Upper lobe of right lung (tissue), 1 donor: ENCODE measurements around the gene RPLP2. TPM values are rescaled to one million over a fixed set of nuclear protein-coding genes. Genes with fewer than 3 reads are reported as not detected.

Experiments
- ATAC-seq: fragments of 200-7000 bp; cut with Tn5 transposase; one replicate; pipeline ENCODE4 v1.9.1; 2020; ENCODE audit warnings: mild to moderate bottlenecking, moderate library complexity
- DNase-seq: peaks from one replicate; pipeline ENCODE4 v3.0.0-alpha.2; 2020
- H3K27ac ChIP-seq: fragments of 200-600 bp; one replicate; pipeline ENCODE4 v1.8.0; 2022
- H3K27me3 ChIP-seq: fragments of 200-600 bp; one replicate; pipeline ENCODE4 v1.8.0; 2022; ENCODE audit warnings: mild to moderate bottlenecking
- H3K36me3 ChIP-seq: fragments of 200-600 bp; one replicate; pipeline ENCODE4 v1.8.0; 2022
- H3K4me1 ChIP-seq: fragments of 200-600 bp; one replicate; pipeline ENCODE4 v1.8.0; 2022
- H3K4me3 ChIP-seq: fragments of 200-600 bp; one replicate; pipeline ENCODE4 v1.8.0; 2022; ENCODE audit warnings: mild to moderate bottlenecking
- H3K9me3 ChIP-seq: fragments of 200-600 bp; one replicate; pipeline ENCODE4 v1.8.0; 2022
- intact Hi-C: fragments of 100-400 bp; cut with DNase I; formaldehyde crosslinking; loops from one replicate; pipeline ENCODE4 v1.11.0; 2022
- total RNA-seq: library from RNA; stranded (reverse); fragmentation: NEBNext Ultra II Directional; extraction: Animal tissue kit (Norgen Biotek cat#: 25700); gene quantifications from one replicate; pipeline ENCODE4 v1.2.1, GENCODE V29; 2021
- TF ChIP-seq, protein P1 (sequence below): fragments of 200-600 bp; IDR thresholded peaks from one replicate; pipeline ENCODE4 v1.8.0; 2022; ENCODE audit warnings: antibody characterized with exemption
- donor health status: DM: no; HTN: yes; CAD: no; lungs with severe emphysema.

RPLP2 gene
- total RNA-seq, 1 donor from 2014 or later = 1,548 TPM

DNA sequence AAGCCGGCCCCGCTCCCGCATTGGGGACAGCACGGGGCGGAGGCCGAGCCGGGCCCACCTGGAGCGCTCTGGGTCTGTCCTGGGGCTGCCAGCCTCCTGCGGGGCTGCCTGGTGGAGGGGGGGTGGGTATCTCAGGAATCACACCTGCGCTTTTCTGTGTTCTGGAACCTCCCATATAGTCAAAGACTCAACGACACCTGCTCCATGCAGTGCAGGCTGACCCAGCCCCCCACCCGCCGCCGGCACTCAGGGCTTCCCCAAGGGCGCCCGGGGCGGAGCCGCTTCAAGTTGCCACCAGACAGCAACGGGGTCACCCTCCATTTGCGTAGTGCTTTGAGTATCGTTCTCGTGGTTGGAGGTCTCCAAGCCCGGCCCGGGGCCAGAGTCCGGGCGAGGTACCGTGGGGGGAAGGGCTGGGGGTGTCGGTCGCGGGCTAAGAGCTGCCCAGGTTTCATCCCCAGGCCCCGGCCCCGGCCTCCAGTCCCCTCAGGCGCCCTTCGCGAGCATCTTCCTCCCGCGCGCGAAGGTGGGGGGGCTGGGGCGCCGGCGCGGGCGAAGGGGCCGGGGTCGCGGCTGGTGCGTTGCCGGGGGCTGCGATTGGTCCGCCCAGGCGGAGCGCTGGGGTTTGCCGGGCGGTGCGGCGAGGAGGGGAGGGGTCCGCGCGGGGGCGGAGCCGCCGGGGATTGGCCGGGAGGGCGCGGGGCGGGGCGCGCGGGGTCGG lies 39.5 kb downstream of the RPLP2 start:
- Histone ChIP-seq H3K4me3 (peak overlapping the region; percentile 44), H3K9me3 (no peaks in the 10 kb centered on the region), H3K36me3 (no peaks in the 10 kb centered on the region), H3K27me3 (no peaks in the 10 kb centered on the region), H3K27ac (no peak overlapping the region), H3K4me1 (peaks cover 43% of the 10 kb centered on the region)
- ATAC-seq = no peak
- intact Hi-C loops = no loop called here
- TF ChIP-seq, protein P1, sequence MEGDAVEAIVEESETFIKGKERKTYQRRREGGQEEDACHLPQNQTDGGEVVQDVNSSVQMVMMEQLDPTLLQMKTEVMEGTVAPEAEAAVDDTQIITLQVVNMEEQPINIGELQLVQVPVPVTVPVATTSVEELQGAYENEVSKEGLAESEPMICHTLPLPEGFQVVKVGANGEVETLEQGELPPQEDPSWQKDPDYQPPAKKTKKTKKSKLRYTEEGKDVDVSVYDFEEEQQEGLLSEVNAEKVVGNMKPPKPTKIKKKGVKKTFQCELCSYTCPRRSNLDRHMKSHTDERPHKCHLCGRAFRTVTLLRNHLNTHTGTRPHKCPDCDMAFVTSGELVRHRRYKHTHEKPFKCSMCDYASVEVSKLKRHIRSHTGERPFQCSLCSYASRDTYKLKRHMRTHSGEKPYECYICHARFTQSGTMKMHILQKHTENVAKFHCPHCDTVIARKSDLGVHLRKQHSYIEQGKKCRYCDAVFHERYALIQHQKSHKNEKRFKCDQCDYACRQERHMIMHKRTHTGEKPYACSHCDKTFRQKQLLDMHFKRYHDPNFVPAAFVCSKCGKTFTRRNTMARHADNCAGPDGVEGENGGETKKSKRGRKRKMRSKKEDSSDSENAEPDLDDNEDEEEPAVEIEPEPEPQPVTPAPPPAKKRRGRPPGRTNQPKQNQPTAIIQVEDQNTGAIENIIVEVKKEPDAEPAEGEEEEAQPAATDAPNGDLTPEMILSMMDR = no peak
- no peak for DNase-seq

DNA sequence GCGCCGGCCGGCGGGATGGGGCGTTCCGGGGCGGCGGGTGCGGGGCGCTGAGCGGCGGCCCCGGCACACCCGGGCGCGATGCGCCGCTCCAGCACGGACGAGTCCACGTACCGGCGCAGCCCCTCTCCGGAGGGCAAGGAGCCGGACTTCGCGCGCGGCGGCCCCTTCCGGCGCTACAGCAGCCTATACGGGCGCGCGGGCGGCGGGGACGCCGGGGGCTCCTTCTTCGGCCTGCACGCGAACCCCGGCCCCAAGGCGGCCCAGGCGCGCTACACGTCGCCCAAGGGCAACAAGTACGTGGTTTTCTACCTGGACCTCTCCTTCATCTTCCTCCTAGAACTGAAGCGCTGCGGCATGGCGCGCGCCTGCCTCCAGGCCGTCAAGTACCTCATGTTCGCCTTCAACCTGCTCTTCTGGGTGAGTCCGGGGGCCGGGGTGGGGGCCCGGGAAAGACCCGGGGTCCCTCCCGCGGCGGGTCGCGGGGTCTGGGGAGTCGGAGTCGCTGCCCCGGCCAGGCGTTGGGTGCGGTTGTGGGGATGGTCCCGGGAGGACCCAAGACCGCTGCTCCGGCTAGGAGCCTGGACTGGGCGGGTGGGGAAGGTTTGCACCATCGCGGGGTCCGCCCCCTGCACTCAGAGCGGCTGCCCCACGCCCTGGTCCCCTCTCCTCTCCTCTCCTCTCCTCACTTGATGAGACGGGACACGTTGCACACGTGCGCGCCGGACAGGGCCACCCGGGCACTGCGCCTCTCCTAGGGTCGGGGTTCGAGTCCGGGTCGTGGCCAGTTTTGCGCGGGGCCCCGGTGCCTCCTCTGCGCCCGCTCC lies 40.4 kb downstream of the RPLP2 start:
- Histone ChIP-seq H3K27ac (no peak overlapping the region), H3K27me3 (no peaks in the 10 kb centered on the region), H3K9me3 (no peaks in the 10 kb centered on the region), H3K36me3 (no peaks in the 10 kb centered on the region), H3K4me1 (peaks cover 39% of the 10 kb centered on the region), H3K4me3 (peak overlapping the region; percentile 23)
- intact Hi-C loops = no loop called here
- TF ChIP-seq, protein P1 = no peak
- ATAC-seq (no peak), DNase-seq (no peak)

DNA sequence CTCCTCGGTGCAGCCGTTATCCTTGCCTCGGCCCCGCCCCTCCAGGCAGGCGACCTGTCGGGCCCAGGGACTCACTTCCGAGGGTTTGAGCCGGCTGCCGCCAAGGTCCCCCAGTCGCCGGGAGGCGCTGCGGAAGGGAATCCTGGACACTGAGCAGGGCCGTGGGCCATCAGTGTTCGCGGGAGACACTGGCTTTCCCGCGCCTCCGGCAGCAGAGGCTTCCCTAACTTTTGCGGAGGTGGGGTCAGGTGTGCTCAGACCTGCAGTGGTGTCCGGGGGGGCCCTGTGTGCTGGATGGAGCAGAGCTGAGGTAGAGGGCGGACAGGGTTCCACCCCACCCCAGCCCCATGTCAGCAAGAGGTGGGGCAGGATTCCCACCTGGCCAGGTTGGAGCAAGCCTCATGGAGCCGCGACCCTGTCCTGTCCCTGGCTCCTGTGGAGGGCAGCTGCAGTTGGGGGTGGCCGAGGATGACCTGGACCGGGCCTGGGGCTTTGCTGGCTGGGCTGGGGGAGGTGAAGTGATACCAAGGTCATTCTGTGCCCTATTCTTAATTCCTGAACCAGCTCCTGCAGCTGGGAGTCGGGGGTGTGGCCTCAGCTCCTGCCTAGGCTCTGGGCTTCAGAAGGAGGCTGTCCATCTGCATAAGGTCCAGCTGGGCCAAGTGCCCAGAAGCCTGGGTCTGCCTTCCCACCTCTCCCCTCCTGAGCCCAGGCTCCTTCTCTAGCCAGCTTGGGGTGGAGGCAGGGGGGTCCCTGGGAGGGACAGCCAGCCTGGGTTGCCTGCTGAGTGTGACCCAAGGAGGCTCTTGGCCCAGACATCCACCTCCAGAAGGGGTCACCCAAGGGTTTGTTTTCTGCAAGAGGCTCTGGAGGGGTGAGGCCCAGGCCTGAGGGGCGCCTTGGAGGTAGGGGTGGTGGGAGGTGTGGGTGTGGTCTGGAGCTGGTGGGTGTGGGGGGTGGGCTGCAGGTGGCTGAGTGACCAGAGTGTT lies 41.3 kb downstream of the RPLP2 start:
- Histone ChIP-seq H3K36me3 (no peaks in the 10 kb centered on the region), H3K27ac (no peak overlapping the region), H3K9me3 (no peaks in the 10 kb centered on the region), H3K27me3 (no peaks in the 10 kb centered on the region), H3K4me1 (peaks cover 30% of the 10 kb centered on the region), H3K4me3 (no peak overlapping the region)
- intact Hi-C loops = no loop called here
- TF ChIP-seq, protein P1 = no peak
- DNase-seq (no peak), ATAC-seq (no peak)

DNA sequence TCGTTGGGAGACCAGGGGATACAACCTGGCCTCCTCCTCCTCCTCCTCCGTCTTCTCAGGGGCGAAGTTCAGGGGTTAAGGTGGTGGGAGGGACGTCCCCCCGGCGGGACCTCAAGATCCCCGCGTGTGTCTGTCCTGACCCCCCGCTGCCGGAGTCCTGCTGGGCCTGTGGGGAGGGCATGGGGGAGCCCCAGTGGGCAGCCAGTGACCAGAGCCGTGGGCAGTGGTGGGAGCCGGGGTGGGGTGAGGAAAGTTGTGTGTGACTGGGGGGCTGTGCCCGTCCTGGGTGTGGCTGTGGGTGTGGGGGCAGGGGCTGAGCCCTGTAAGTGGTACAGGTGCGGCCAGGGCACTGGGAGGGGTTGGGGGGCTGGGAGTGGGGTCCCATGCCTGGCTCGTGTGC lies 43.0 kb downstream of the RPLP2 start:
- no peaks in the 10 kb centered on the region for H3K27me3 ChIP-seq
- peaks cover 22% of the 10 kb centered on the region for H3K4me1 ChIP-seq
- DNase-seq (no peak), ATAC-seq (no peak)
- TF ChIP-seq, protein P1 = no peak
- H3K9me3 ChIP-seq = no peaks in the 10 kb centered on the region
- H3K36me3 ChIP-seq = no peaks in the 10 kb centered on the region
- no peak overlapping the region for H3K27ac ChIP-seq
- intact Hi-C loops = no loop called here
- no peak overlapping the region for H3K4me3 ChIP-seq

DNA sequence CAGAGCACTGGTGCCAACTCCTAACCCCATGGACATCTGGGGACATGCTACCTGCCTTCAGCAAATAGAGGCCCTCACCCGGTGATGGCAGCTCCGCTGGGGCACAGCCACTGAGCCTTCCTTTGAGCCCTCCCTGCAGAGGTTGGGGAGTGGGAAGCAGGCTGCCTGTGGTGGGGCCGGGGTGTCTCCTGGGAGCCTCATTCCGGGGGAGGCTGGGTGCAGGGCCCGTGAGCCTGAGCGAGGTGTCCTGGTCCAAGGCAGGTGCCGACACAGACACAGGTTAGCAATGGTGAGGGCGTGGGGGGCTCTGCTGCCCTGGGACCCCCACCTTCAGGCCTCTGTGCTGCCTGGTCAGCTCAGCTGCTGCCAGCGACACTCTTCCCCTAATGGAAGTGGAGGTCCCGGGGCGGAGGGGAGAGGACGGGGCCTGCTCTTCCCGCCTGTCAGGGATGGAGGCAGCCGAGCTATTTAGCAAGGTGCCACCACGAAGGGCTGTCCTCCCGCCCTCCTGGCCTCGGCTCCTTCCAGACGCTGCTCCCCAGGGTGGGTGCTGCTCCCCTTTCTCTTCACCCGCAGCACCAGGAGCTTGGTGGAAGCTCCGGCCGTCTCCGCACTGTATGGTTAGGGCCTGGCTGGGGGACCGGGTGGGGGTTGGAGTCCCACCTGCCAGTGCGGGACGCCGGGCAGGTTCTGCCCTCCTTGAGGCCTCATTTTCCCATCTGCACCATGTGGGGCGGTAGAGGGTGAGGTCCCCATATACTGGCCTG lies 44.1 kb downstream of the RPLP2 start:
- ATAC-seq = no peak
- Histone ChIP-seq H3K4me1 (peaks cover 11% of the 10 kb centered on the region), H3K4me3 (no peak overlapping the region), H3K36me3 (no peaks in the 10 kb centered on the region), H3K9me3 (no peaks in the 10 kb centered on the region), H3K27ac (no peak overlapping the region), H3K27me3 (no peaks in the 10 kb centered on the region)
- intact Hi-C loops = no loop called here
- TF ChIP-seq, protein P1 = no peak
- DNase-seq = no peak
